Trophoblast cell (in vitro differentiated cells and primary cell): ENCODE measurements around the gene KDM2B.

Experiments used
- DNase-seq, 2 donors: peaks; one replicate each; pipeline ENCODE4 v3.0.0-alpha.2; 2016
- H2AFZ ChIP-seq: 2 replicates; pipeline ENCODE4 v1.6.1; 2013; ENCODE audit warnings: low read length, moderate library complexity, mild to moderate bottlenecking; ENCODE audit not compliant: insufficient read depth, poor library complexity
- H2AK5ac ChIP-seq: 2 replicates; pipeline ENCODE4 v1.6.1; 2013; ENCODE audit warnings: mild to moderate bottlenecking, low read length
- H2BK120ac ChIP-seq: 2 replicates; pipeline ENCODE4 v1.6.1; 2013; ENCODE audit warnings: low read length, mild to moderate bottlenecking, moderate library complexity; ENCODE audit not compliant: insufficient read depth, poor library complexity
- H2BK12ac ChIP-seq: 2 replicates; pipeline ENCODE4 v1.6.1; 2013; ENCODE audit warnings: mild to moderate bottlenecking, low read length, moderate library complexity
- H2BK5ac ChIP-seq: 2 replicates; pipeline ENCODE4 v1.6.1; 2013; ENCODE audit warnings: low read length, low read depth, moderate library complexity, mild to moderate bottlenecking; ENCODE audit not compliant: poor library complexity
- H3K14ac ChIP-seq: 2 replicates; pipeline ENCODE4 v1.6.1; 2013; ENCODE audit warnings: mild to moderate bottlenecking, low read length
- H3K18ac ChIP-seq: 2 replicates; pipeline ENCODE4 v1.6.1; 2013; ENCODE audit warnings: mild to moderate bottlenecking, low read length
- H3K23ac ChIP-seq: 2 replicates; pipeline ENCODE4 v1.6.1; 2013; ENCODE audit warnings: low read length
- H3K27ac ChIP-seq: 2 replicates; pipeline ENCODE4 v1.5.1; 2013; ENCODE audit warnings: low read depth, mild to moderate bottlenecking, inconsistent platforms, low read length, moderate library complexity
- H3K27me3 ChIP-seq: 2 replicates; pipeline ENCODE4 v1.6.1; 2013; ENCODE audit warnings: inconsistent platforms, mild to moderate bottlenecking, low read length, moderate library complexity; ENCODE audit not compliant: insufficient read depth
- H3K36me3 ChIP-seq, 2 experiments: 1 replicate in 1 of 2; 2 replicates in 1 of 2; pipeline ENCODE4 v1.6.1; 2013; ENCODE audit warnings: low read length in 2 of 2, mild to moderate bottlenecking in 2 of 2, moderate library complexity in 1 of 2; ENCODE audit not compliant: insufficient read depth in 2 of 2, control insufficient read depth in 1 of 2
- H3K4ac ChIP-seq: 2 replicates; pipeline ENCODE4 v1.6.1; 2013; ENCODE audit warnings: low read depth, mild to moderate bottlenecking, low read length, moderate library complexity
- H3K4me1 ChIP-seq, 2 experiments: 1 replicate in 1 of 2; 2 replicates in 1 of 2; pipeline ENCODE4 v1.6.1; 2013; ENCODE audit warnings: low read length in 2 of 2, mild to moderate bottlenecking in 2 of 2, moderate library complexity in 1 of 2; ENCODE audit not compliant: insufficient read depth in 2 of 2, control insufficient read depth in 1 of 2
- H3K4me2 ChIP-seq: 2 replicates; pipeline ENCODE4 v1.6.1; 2013; ENCODE audit warnings: inconsistent platforms, mild to moderate bottlenecking, low read length, moderate library complexity
- H3K4me3 ChIP-seq: 2 replicates; pipeline ENCODE4 v1.5.1; 2013; ENCODE audit warnings: mild to moderate bottlenecking, low read depth, low read length, inconsistent platforms
- H3K79me1 ChIP-seq: one replicate; pipeline ENCODE4 v1.6.1; 2013; ENCODE audit warnings: low read length
- H3K79me2 ChIP-seq: 2 replicates; pipeline ENCODE4 v1.6.1; 2013; ENCODE audit warnings: low read length, mild to moderate bottlenecking; ENCODE audit not compliant: control insufficient read depth, insufficient read depth, poor library complexity
- H3K9ac ChIP-seq: 2 replicates; pipeline ENCODE4 v1.6.1; 2013; ENCODE audit warnings: mild to moderate bottlenecking, low read length
- H3K9me3 ChIP-seq: 2 replicates; pipeline ENCODE4 v1.6.1; 2013; ENCODE audit warnings: low read depth, mild to moderate bottlenecking, control low read depth, inconsistent platforms, low read length; ENCODE audit not compliant: insufficient read depth
- H4K12ac ChIP-seq: 2 replicates; pipeline ENCODE4 v1.6.1; 2013; ENCODE audit warnings: low read depth, mild to moderate bottlenecking, low read length, moderate library complexity
- H4K8ac ChIP-seq: 2 replicates; pipeline ENCODE4 v1.6.1; 2013; ENCODE audit warnings: low read depth, mild to moderate bottlenecking, low read length, moderate library complexity
- H4K91ac ChIP-seq: one replicate; pipeline ENCODE4 v1.6.1; 2013; ENCODE audit warnings: low read depth, mild to moderate bottlenecking, low read length, moderate library complexity
- WGBS: extraction: QIAGEN DNeasy Blood & Tissue Kit; methylation state at CpG from one replicate; pipeline ENCODE4 v1.1.7; 2013; ENCODE audit warnings: missing lambda C conversion rate; ENCODE audit not compliant: insufficient read length, insufficient coverage; ENCODE audit errors: extremely low coverage; 5-methylcytosine and 5-hydroxymethylcytosine counted together

The KDM2B gene

GRCh38 chr12:121432740-121433480 is 147.9 kb downstream of the KDM2B start:
- H3K4ac ChIP-seq, result no peak overlapping the region
- no peaks in the 10 kb centered on the region for H3K79me1 ChIP-seq
- H3K36me3 ChIP-seq, result peaks cover 35 to 58% of the 10 kb centered on the region in 2 experiments
- no peak overlapping the region for H3K27ac ChIP-seq
- H2BK120ac ChIP-seq, result no peak overlapping the region
- no peak overlapping the region for H2BK12ac ChIP-seq
- H4K91ac ChIP-seq, result no peak overlapping the region
- no peaks in the 10 kb centered on the region for H3K27me3 ChIP-seq
- no peaks in the 10 kb centered on the region for H3K79me2 ChIP-seq
- H2AFZ ChIP-seq, result no peak overlapping the region
- no peak for DNase-seq
- WGBS, result no CpG with 5 or more reads among the region's 11 CpGs
- no peak overlapping the region for H2BK5ac ChIP-seq
- H3K14ac ChIP-seq, result no peak overlapping the region
- H3K4me1 ChIP-seq, result no peaks in the 10 kb centered on the region
- H4K12ac ChIP-seq, result no peak overlapping the region
- no peak overlapping the region for H4K8ac ChIP-seq
- no peak overlapping the region for H2AK5ac ChIP-seq
- no peak overlapping the region for H3K4me2 ChIP-seq
- H3K4me3 ChIP-seq, result no peak overlapping the region
- no peaks in the 10 kb centered on the region for H3K9me3 ChIP-seq
- H3K18ac ChIP-seq, result no peak overlapping the region
- H3K9ac ChIP-seq, result no peak overlapping the region
- H3K23ac ChIP-seq, result peak overlapping the region; percentile 81

- no peak overlapping the region for H2AK5ac ChIP-seq
- no peaks in the 10 kb centered on the region for H3K79me2 ChIP-seq
- H2BK5ac ChIP-seq, result no peak overlapping the region
- H3K4me3 ChIP-seq, result no peak overlapping the region
- H3K4me1 ChIP-seq, result no peaks in the 10 kb centered on the region
- DNase-seq, result no peak
- H3K14ac ChIP-seq, result no peak overlapping the region
- H3K27me3 ChIP-seq, result no peaks in the 10 kb centered on the region
- no peaks in the 10 kb centered on the region for H3K79me1 ChIP-seq
- no peak overlapping the region for H4K12ac ChIP-seq
- H3K18ac ChIP-seq, result no peak overlapping the region
- H3K23ac ChIP-seq, result no peak overlapping the region
- H3K9ac ChIP-seq, result no peak overlapping the region
- no peak overlapping the region for H4K8ac ChIP-seq
- H3K9me3 ChIP-seq, result no peaks in the 10 kb centered on the region
- H3K36me3 ChIP-seq, result peaks cover 39 to 60% of the 10 kb centered on the region in 2 experiments
- H2BK120ac ChIP-seq, result no peak overlapping the region
- no peak overlapping the region for H3K27ac ChIP-seq
- no peak overlapping the region for H3K4me2 ChIP-seq
- no peak overlapping the region for H2AFZ ChIP-seq
- H2BK12ac ChIP-seq, result no peak overlapping the region
- H4K91ac ChIP-seq, result no peak overlapping the region
- WGBS, result no CpG with 5 or more reads among the region's 6 CpGs
- no peak overlapping the region for H3K4ac ChIP-seq
These were observed 149.9 kb downstream of the KDM2B start for GRCh38 chr12:121430833-121431415.

- H2AK5ac ChIP-seq, result no peak overlapping the region
- H3K4me3 ChIP-seq, result no peak overlapping the region
- H3K14ac ChIP-seq, result no peak overlapping the region
- DNase-seq, result no peak
- H4K12ac ChIP-seq, result no peak overlapping the region
- H2BK12ac ChIP-seq, result no peak overlapping the region
- H3K4me2 ChIP-seq, result no peak overlapping the region
- no peak overlapping the region for H3K18ac ChIP-seq
- H3K27ac ChIP-seq, result no peak overlapping the region
- no peak overlapping the region for H3K4ac ChIP-seq
- H3K79me1 ChIP-seq, result no peaks in the 10 kb centered on the region
- H3K9ac ChIP-seq, result no peak overlapping the region
- H4K91ac ChIP-seq, result no peak overlapping the region
- no peaks in the 10 kb centered on the region for H3K27me3 ChIP-seq
- H4K8ac ChIP-seq, result no peak overlapping the region
- H2BK5ac ChIP-seq, result no peak overlapping the region
- no peak overlapping the region for H2BK120ac ChIP-seq
- peaks cover 36 to 65% of the 10 kb centered on the region in 2 experiments for H3K36me3 ChIP-seq
- H2AFZ ChIP-seq, result no peak overlapping the region
- H3K79me2 ChIP-seq, result no peaks in the 10 kb centered on the region
- H3K23ac ChIP-seq, result no peak overlapping the region
- no peaks in the 10 kb centered on the region for H3K4me1 ChIP-seq
- H3K9me3 ChIP-seq, result no peaks in the 10 kb centered on the region
- WGBS, result no CpG with 5 or more reads among the region's 6 CpGs
These were observed 151.9 kb downstream of the KDM2B start for GRCh38 chr12:121428883-121429282.

GRCh38 chr12:121427556-121428050 is 153.2 kb downstream of the KDM2B start:
- no peak overlapping the region for H2BK12ac ChIP-seq
- no peaks in the 10 kb centered on the region for H3K79me2 ChIP-seq
- H3K79me1 ChIP-seq, result no peaks in the 10 kb centered on the region
- H2BK5ac ChIP-seq, result no peak overlapping the region
- H3K36me3 ChIP-seq, result peaks cover 37 to 66% of the 10 kb centered on the region in 2 experiments
- no peak overlapping the region for H4K91ac ChIP-seq
- no peak overlapping the region for H4K12ac ChIP-seq
- H4K8ac ChIP-seq, result no peak overlapping the region
- H3K27me3 ChIP-seq, result no peaks in the 10 kb centered on the region
- whole genome bisulfite sequencing, result no CpG with 5 or more reads among the region's 2 CpGs
- H3K27ac ChIP-seq, result no peak overlapping the region
- no peaks in the 10 kb centered on the region for H3K9me3 ChIP-seq
- no peak overlapping the region for H3K18ac ChIP-seq
- H2BK120ac ChIP-seq, result no peak overlapping the region
- no peak overlapping the region for H3K9ac ChIP-seq
- DNase-seq, result no peak
- H3K4me3 ChIP-seq, result no peak overlapping the region
- no peak overlapping the region for H2AK5ac ChIP-seq
- H2AFZ ChIP-seq, result no peak overlapping the region
- H3K4me1 ChIP-seq, result no peaks in the 10 kb centered on the region
- no peak overlapping the region for H3K14ac ChIP-seq
- H3K4me2 ChIP-seq, result no peak overlapping the region
- H3K23ac ChIP-seq, result no peak overlapping the region
- no peak overlapping the region for H3K4ac ChIP-seq
